Measurements from ENCODE around the gene MMP2.

Gene MMP2

DNA sequence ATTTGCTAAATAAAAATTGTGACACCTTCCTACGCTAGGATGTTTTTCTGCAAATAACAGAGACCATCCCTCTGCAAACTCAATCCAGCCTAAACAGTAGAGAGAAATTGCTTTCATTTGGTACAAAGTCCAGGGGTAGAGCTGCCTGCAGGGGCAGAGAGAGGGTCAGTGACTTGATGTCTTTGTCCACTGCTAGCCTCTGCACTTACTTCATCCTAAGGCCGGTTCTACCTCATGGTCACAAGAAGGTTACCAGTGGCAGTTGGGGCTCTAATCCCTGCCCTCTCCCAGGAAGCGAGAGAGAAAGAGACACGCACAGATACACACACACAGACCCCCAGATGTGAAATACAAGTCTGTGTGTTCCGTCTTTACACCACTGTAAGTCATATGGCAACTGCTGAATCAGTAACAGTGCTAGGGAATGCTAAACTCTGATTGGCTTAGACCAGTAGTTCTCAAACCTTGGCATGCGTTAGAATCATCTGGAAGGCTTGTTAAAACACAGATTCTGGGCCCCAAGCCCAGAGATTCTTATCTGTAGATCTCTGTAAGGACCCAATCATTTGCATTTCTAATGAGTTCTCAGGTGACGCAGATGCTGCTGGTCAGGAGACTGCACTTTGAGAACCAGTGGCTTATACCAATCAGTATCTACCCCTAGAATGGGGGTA is 16.8 kb downstream of the MMP2 start:
- peak; percentile 55 for DNase-seq

DNA sequence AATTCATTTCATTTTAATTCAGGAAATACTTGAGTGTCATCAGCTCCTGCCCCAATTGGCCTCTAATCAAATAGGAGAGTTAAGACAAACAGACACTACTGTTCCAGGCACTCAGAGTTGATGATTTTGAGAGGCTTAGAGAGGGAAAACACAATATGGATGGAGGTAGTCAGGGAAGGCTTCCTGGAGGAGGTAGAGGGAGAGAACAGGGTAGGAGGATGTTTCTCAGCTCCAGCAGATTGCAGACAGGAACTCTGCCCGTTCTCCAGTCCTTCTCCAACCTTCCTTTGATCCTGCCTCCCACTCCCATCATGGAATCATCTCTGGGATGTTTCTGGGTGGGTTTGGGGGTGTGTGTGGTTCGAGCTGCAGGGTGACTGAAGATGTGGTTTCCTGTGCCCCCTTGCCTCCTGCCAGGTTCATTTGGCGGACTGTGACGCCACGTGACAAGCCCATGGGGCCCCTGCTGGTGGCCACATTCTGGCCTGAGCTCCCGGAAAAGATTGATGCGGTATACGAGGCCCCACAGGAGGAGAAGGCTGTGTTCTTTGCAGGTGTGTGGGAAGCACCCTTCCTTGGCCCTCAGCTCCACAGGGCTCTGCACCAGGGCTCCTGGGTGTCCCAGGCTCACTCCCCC is 17.6 kb downstream of the MMP2 start:
- peak; percentile 55 for DNase-seq

DNA sequence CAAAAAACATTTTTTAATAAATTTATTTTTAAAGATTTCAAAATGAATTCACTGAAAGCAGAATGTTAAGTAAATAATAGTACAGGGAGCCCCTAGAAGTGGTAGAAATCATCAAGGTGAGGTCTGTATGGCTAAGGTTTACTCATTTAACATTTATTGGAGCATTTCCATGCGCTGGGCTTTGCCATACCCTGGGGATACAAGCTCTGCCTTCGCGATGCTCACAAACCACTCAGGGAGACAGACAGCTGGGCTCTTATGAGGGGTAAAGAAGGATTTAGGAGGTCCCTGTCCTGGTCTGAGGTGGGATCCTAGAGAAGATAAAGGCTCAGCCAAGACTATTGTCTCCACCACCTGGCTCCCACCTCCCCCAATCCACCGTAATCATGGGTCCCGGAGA is 18.6 kb downstream of the MMP2 start:
- DNase-seq: no peak

DNA sequence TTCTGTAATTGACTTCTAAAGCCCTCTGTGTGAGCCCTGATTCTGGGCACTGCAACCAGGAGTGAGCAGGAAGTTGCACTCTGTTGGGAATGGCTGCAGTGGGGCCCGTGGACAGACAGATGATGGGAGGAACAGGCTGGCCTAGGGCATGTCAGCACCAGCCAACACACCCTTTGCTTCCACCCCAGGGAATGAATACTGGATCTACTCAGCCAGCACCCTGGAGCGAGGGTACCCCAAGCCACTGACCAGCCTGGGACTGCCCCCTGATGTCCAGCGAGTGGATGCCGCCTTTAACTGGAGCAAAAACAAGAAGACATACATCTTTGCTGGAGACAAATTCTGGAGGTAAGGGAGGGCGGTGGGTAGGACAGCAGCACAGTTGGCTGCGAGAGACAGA is 19.1 kb downstream of the MMP2 start:
- no peak for DNase-seq

DNA sequence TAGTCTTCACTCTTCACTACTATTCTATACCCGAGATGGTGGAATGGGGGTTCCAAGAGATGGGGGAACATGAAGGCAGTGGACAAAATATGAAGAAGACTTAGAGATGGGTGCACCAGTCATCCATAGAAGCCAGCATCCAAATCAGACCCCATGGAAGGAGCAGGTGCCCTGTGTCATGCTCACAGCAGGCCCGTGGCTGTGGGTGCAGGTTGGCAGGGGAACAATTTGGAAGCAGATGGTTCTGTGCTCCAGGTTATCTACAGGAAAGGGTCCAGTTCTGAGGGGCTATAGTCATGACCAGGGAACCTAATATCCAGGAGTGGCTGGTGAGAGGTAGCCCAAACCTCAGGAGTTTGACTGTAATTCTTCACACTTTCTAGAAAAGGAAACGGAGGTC is 20.3 kb downstream of the MMP2 start:
- no peak for DNase-seq

DNA sequence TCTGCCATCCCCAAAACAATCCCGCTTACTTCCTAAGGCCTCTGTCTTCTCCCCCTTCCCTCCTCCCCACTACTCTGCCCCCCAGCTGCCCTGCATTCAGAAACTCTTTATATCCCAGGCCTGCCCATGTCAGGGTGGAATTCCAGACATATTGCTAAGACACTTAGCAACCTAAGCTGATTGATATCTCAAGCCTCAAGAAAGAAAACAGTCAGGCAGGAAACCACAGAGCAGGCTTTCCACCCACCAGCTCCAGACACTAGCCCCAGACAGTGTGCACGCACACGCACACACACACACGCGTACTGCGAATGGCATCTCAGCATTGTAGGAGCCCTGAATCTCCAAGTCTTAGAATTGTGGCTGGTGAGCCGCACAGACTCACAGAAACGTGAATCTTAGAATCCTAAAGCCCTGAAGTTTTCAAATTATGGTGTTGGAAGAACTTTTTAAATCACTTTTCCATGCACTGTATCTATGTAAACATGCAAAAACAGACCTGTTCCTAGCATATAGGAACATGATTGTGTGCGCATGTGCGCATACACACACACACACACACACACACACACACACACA is 21.0 kb downstream of the MMP2 start:
- no peak for DNase-seq

DNA sequence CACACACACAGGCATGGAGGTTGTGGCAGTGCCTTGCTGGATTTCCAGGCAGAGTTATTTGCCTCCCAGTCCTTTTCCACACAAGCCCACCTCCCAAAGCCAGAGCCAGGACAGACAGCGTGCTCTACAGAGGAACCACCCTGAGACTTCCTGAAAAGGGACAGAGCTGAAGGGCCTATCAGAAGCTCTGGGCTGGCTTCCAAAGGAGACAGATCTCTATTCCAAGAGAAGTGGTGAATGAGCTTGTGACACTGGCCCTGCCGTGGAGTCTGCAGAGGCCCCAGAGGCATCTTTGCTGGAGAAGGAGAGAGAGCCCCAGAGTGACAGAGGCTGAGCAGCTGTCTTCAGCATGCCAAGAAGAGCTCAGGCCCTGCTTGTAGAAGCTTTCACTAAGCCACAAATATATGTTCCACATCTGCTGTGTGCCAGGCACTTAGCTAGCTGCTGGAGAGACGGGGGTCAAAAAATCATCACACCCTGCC is 21.6 kb downstream of the MMP2 start:
- peak; percentile 27 for DNase-seq

DNA sequence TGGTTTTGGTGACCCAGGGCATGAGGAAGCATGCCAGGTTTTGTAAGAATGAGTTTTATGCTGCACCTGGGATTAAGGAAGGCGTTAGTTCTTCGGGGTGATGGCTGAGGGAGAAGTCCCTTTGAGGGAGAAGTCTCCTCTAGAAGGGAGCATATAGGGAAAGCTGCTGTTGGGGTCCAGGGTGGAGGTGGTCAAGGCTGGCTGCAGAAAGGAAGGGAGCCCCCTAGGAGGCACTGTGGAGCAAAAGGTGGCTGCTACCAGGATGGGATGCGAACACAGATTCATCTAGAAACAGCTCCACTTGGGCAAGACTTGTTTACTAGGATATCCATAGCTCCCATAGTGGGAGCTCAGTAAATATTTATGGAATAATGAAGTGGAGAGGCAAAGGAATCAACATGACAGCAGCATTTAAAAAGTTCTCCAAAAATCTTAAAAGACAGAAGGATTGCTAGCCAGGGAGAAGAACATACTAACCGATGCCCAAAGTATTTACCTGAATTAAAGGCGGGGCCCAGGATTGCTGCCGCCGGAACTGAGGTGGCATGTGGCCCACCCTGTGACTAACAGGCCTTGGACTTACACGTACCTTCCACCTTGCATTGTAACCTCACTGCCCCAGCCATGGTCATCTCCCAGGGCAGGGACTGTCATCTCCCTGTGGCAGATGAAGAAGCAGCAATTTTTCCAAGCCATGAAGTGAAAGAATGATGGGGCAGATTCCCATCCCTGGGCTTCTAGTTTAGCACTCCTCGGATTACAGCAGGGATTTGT is 22.7 kb downstream of the MMP2 start:
- DNase-seq: peak; percentile 5

DNA sequence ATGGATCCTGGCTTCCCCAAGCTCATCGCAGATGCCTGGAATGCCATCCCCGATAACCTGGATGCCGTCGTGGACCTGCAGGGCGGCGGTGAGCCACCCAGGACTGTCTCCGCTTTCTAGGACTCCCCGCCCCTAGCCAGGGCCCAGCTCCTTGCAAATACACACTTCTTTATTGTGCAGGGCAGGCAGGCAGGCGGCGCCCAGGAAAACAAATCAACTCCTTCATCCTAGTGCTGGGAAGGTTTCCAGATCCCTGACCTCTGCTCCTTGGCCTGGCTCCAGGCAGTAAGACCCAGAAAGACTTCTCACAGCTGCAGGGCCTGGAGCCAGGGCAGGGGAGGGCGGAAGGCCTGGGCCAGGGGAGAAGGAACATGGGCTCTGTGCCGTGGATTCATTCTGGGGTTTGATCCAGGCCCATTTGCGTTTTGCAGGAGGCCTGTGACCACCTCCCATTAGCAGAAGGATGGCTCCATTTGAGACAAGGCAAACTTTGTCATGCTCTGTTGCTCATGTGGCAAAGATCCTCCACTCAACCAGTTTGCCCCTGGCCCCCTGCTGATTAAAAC is 23.9 kb downstream of the MMP2 start:
- DNase-seq: peak; percentile 97

DNA sequence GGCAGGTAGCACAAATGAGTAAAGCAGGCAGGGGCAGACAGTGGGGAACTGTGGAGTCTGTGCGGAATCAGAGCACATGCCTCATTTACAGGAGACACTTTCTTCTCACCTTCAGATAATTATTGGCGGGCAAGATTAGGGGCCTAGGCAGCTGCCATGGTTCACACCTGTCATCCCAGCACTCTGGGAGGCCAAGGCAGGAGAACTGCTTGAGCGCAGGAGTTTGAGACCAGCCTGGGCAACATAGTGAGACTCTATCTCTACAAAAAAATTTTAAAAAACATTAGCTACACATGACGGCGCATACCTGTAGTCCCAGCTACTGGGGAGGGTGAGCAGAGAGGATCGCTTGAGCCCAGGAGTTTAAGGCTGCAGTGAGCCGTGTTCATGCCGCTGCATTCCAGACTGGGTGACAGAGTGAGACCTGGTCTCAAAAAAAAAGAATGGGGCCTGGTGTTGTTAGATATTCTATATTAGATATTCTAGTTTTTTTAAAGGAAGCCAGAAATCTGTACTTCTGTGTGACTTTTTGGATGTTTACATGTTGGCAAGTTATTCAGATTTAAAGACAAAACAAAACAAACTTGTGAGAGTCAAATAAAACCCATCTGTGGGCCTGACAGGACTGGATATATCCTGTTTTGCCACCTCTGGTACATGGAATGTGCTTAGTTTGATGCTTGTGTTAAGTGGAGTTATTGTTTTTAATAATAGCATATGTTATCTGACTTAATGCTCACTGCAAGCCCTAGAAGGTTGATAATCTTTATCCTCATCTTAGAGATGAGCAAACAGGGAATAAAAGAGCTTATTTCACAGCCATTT is 24.9 kb downstream of the MMP2 start:
- no peak for DNase-seq

DNA sequence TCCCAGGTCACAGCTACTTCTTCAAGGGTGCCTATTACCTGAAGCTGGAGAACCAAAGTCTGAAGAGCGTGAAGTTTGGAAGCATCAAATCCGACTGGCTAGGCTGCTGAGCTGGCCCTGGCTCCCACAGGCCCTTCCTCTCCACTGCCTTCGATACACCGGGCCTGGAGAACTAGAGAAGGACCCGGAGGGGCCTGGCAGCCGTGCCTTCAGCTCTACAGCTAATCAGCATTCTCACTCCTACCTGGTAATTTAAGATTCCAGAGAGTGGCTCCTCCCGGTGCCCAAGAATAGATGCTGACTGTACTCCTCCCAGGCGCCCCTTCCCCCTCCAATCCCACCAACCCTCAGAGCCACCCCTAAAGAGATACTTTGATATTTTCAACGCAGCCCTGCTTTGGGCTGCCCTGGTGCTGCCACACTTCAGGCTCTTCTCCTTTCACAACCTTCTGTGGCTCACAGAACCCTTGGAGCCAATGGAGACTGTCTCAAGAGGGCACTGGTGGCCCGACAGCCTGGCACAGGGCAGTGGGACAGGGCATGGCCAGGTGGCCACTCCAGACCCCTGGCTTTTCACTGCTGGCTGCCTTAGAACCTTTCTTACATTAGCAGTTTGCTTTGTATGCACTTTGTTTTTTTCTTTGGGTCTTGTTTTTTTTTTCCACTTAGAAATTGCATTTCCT is 26.5 kb downstream of the MMP2 start:
- DNase-seq: no peak

DNA sequence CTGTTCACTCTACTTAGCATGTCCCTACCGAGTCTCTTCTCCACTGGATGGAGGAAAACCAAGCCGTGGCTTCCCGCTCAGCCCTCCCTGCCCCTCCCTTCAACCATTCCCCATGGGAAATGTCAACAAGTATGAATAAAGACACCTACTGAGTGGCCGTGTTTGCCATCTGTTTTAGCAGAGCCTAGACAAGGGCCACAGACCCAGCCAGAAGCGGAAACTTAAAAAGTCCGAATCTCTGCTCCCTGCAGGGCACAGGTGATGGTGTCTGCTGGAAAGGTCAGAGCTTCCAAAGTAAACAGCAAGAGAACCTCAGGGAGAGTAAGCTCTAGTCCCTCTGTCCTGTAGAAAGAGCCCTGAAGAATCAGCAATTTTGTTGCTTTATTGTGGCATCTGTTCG is 27.1 kb downstream of the MMP2 start:
- peak; percentile 25 for DNase-seq

DNA sequence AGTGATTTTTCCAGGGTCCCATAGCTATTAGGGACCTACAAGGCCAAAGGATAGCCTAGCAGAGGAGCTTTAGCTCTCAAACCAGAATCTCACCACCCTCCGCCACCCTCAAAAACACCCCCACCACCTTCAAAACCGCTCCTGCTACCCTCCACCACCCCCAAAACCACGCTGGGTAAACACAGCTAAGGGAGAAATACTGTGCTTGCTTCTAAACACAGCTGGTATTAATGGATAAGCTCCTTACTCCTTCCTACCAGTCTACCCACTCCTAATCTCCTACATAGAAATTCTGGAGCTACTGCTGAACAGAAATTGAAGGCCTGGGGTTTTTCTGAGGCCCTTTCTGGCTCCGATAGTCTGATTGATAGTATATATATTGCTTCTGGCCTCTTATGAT is 27.7 kb downstream of the MMP2 start:
- DNase-seq: no peak

DNA sequence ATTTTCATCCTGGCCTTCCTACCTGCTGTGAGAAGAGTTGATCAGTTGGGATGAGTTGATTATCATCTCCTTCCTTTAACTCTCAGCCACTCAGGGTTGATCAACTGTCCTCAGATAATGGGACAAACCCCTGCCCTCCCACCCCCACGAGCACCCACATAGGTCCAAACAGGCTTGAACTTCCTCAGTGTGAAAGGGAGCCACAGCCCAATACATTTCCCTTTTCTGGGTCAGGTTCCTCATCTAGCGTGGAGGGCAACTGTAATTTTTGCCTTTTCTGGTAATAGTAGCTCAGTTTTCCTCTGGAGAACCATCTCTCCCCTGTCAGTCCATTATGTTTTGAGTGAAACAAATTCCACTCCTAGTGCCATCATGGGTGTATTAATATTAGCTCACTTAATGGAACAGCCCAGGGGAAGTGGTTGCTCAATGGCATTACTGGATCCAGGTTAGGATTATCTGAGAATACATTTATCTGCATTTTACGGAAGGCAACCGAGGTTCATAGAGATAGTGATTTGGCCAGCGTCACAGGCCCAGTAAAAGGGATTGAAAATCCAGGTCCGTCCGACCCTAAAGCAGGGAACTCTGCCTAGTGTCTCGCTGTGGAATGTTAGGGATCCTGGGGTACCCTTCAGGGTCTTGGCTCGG is 29.4 kb downstream of the MMP2 start:
- no peak for DNase-seq

DNA sequence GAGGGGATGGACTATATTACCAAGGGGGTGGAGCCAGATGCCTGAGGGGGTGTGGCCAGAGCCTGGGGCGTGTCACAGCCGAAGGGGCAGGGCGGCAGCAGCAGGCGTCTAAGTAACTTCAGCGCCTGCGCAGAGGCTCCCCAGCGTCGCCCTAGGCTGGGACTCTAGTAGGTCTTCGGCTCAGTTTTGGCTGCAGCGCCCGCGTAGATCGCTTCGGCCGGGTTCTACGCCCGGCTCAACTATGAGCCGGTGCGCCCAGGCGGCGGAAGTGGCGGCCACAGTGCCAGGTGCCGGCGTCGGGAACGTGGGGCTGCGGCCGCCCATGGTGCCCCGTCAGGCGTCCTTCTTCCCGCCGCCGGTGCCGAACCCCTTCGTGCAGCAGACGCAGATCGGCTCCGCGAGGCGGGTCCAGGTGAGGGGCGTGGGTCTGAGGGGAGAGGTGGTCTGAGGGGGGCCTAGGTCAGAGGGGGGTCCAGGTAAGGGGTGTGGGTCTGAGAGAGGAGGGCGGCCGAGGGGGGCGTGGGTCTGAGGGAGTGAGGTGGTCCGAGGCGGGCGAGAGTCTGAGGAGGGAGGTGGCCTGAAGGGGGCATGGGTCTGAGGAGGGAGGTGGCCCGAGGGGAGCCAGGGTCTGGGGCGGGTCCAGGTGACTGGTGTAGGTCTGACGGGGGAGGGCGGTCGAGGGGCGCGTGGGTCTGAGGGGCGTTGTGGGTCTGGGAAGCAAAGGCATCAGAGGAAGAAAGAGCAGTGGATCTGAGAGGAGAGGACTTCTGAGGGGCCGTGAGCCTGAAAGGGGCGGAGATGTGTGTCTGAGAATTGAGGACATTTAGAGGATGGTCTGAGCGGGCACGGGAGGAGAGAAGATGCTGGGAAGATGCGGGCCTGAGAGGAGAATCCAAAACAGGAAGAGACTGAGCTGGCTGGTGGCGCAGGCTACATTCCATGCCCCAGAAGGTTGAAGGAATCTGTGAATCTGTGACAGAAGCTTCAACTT is 30.2 kb downstream of the MMP2 start, which contains the start of gene LPCAT2:
TSS of gene LPCAT2 (plus strand) at position 132 of the 991 bp plus-strand sequence. CDS start at position 242, 110 bp downstream.
- peak; percentile 18 for DNase-seq

DNA sequence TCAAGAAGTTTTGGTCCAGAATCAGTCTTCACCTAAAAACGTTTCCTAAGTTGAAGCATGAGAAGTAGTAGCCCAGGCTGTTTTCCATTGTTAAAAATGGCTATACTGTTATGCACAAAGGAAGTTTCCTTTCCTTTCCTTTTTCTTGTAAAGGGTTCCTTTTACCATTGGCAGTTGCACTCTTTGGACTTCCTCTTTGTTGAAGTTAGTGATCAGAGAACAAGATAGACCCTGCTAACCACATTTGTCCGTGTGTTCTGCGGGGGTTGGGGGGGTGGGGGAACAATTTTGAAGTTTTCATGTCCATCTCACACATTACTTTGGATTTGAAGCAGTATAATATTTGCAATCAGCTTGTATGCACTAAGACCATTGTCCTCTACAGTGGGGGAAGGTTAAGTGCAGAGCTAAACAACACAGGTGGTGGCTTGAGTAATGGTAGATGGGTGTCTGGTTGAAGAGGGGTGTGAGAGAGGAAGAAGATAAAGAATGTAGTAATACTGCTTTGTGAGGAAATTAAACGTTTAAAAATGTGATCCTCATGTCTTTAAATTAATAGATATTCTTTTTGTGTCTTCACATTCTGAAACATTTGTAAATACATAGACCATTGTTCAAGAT is 31.3 kb downstream of the MMP2 start:
- no peak for DNase-seq

DNA sequence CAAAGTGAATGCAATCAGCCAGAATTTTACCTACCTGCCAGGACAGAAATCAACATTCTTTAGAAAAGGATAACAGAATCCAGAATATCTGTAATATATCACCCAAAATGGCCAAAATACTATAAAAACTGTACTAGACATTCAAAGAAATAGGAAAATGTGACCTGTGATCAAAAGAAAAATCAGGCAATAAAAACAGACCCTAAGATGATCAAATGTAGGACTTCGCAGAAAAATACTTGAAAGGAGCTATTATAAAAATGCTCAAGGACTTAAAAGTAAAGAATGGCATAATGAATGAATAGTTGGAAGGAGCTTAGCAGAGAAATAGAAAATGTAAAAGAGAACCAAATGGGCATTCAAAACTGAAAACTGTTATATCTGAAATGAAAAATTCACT is 33.9 kb downstream of the MMP2 start:
- DNase-seq: no peak

DNA sequence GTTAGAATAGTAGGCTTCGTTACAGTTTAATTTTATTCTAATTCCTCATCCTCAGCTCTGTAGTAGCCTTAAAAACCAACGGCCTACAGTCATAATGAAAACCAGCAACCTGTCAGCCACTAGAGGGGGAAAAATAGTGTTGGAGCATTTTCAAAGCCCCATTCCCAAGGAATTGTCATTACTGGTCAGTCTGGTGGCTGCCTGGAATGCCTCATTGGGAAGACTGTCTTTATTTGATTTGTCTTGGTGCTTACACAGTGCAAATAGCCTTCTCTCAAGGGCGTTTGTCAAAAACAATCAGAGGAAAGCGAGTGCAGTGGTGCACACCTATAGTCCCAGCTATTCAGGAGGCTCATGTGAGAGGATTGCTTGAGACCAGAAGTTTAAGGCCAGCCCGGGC is 34.6 kb downstream of the MMP2 start:
- DNase-seq: no peak

DNA sequence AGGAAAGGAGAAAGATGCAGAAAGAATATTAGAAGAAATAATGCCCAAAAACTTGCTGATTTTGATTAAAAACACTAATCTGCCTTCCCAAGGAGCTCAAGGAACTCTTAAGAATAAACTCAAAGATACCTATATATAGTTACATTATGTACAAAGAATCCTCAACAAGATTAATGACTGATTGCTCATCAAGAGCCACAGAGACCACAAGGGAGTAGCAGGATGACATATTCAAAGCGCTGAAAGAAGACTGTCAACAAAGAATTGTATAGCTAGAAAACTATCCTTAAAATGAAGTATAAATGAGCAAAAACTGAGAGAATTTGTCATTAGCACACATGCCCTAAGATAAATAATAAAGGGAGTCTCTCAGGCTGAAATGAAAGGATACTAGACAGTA is 36.1 kb downstream of the MMP2 start:
- DNase-seq: no peak
